ENCODE results near the gene ADCY10. TPM values are rescaled to one million over a fixed set of nuclear protein-coding genes. Genes with fewer than 3 reads are reported as not detected.

ADCY10 gene
- total and polyA plus RNA-seq, 12 donors = 0.07 to 0.61 (median 0.24) TPM; not detected in 2

DNA sequence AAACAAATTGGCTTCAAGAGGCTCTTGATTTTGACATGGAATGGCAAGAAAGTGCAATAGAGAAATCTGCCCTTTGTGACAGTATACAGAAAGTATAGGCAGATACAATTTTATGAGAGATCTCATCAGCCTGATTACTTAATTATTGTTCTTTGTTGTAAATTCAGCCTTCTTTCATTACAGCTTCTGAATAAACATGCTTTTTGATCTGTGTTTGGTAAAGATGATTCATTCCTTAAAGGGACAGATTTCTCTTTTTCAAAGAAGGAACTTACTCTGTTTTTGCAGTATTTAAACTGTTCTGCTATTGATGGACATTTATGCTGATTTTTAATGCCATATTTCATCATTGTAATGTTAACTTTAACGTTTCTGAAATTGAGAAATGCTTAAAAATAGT lies 36.6 kb upstream of the ADCY10 start:
- Histone ChIP-seq H3K36me3 (replicated peaks in 1 of 2) (peaks cover 0 to 18% of the 10 kb centered on the region in 2 donors), H3K9me3 (replicated peaks in 1 of 3) (no peaks in the 10 kb centered on the region), H3K27ac (no peak overlapping the region), H3K4me1 (replicated peaks in 1 of 2) (peaks cover 18 to 43% of the 10 kb centered on the region in 2 donors), H3K27me3 (no peaks in the 10 kb centered on the region), H3K4me3 (no peak overlapping the region)
- DNase-seq = no peak
- WGBS, 4 donors = 14 to 25% (median 17%) methylated on average over 1 of the region's 1 CpG
- intact Hi-C loops (cut with DNase I) = no loop called here
- TF ChIP-seq CTCF (IDR thresholded peaks at IDR 0.05) = no peak
- TF ChIP-seq POLR2A (IDR thresholded peaks at IDR 0.05) = no peak

DNA sequence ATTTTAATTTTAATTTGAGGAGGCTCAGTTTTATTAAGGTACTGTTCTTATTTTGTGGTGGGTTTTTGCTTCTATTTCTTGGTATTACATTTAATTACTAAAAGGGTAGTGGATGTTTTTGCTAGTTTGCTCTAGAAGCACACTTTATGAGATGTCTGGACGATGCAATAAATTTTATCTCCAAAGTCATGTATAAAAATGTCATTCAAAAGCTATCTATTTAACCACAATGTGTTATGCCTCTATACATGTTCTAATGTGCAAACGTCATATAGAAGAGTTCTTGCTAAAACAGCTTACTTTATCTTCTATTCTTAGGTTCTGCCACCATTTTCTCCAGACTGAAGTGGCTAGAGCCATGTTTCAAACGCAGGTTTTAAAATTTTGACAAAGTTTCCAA lies 35.9 kb upstream of the ADCY10 start:
- WGBS, 4 donors = 71 to 92% (median 90%) methylated on average over 3 of the region's 3 CpGs
- no peak overlapping the region for H3K4me3 ChIP-seq
- intact Hi-C loops (cut with DNase I) = loop anchor here in 1 of 2 donors (10.0 kb wide), 1 partner anchor 45 kb away; no protein-coding TSS in a partner anchor
- TF ChIP-seq POLR2A (IDR thresholded peaks at IDR 0.05) (no peak), CTCF (IDR thresholded peaks at IDR 0.05) (no peak)
- DNase-seq = no peak
- no peak overlapping the region for H3K27ac ChIP-seq
- peaks cover 18 to 43% of the 10 kb centered on the region in 2 donors for H3K4me1 ChIP-seq (replicated peaks in 1 of 2)
- no peaks in the 10 kb centered on the region for H3K9me3 ChIP-seq (replicated peaks in 1 of 3)
- peaks cover 0 to 18% of the 10 kb centered on the region in 2 donors for H3K36me3 ChIP-seq (replicated peaks in 1 of 2)
- no peaks in the 10 kb centered on the region for H3K27me3 ChIP-seq

- peak overlapping the region in 1 of 5 donors; percentile 6 for H3K27ac ChIP-seq
- H3K27me3 ChIP-seq = no peaks in the 10 kb centered on the region
- intact Hi-C loops (cut with DNase I) = loop anchor here in 1 of 2 donors (10.0 kb wide), 1 partner anchor 47 kb away; no protein-coding TSS in a partner anchor
- DNase-seq = no peak
- no peak for TF ChIP-seq CTCF (IDR thresholded peaks at IDR 0.05)
- H3K4me3 ChIP-seq = no peak overlapping the region
- H3K9me3 ChIP-seq (replicated peaks in 1 of 3) = no peaks in the 10 kb centered on the region
- H3K4me1 ChIP-seq (replicated peaks in 1 of 2) = peaks cover 18 to 43% of the 10 kb centered on the region in 2 donors
- H3K36me3 ChIP-seq (replicated peaks in 1 of 2) = peaks cover 0 to 5% of the 10 kb centered on the region in 2 donors
- WGBS, 4 donors = 78 to 89% (median 86%) methylated on average over 2 of the region's 2 CpGs
Measured at GRCh38 chr1:167947733-167948132, 33.8 kb upstream of the ADCY10 start.

GRCh38 chr1:167943541-167943940 lies 29.6 kb upstream of the ADCY10 start:
- H3K4me1 ChIP-seq (replicated peaks in 1 of 2) = peaks cover 18 to 27% of the 10 kb centered on the region in 2 donors
- TF ChIP-seq CTCF (IDR thresholded peaks at IDR 0.05) = no peak
- TF ChIP-seq POLR2A (IDR thresholded peaks at IDR 0.05) = no peak
- H3K27ac ChIP-seq = no peak overlapping the region
- intact Hi-C loops (cut with DNase I) = loop anchor here in 1 of 2 donors (10.0 kb wide), 1 partner anchor 51 kb away; no protein-coding TSS in a partner anchor
- 82 to 92% (median 84%) methylated on average over 9 of the region's 9 CpGs for WGBS, 4 donors
- no peaks in the 10 kb centered on the region for H3K36me3 ChIP-seq (replicated peaks in 1 of 2)
- DNase-seq = no peak
- no peaks in the 10 kb centered on the region for H3K27me3 ChIP-seq
- no peak overlapping the region for H3K4me3 ChIP-seq
- no peaks in the 10 kb centered on the region for H3K9me3 ChIP-seq (replicated peaks in 1 of 3)

Measured in adrenal gland (tissue), 12 donors.